ENCODE measurements around the gene TRIM72. TPM values are rescaled to one million over a fixed set of nuclear protein-coding genes. Genes with fewer than 3 reads are reported as not detected.

Gene TRIM72
- total and polyA plus RNA-seq, 9 of the 15 experiments (the other 6 are each of a cell fraction or from before 2014, with no cell fraction given) = under 0.01 TPM; not detected in 8

- TF ChIP-seq NR3C1 (CRISPR knock-in tag; IDR thresholded peaks at IDR 0.05) (peak; percentile 93), UBTF (IDR thresholded peaks at IDR 0.05; ENCODE audit: borderline replicate concordance in 1 of 2, low read depth in 2 of 2, low read length in 2 of 2) (no peak), HNRNPLL (IDR thresholded peaks at IDR 0.05; ENCODE audit: low read depth, low read length, poor library complexity, severe bottlenecking) (peak; percentile 93), ZNF407 (IDR thresholded peaks at IDR 0.05; ENCODE audit: low read depth) (no peak), ZNF174 (CRISPR knock-in tag; IDR thresholded peaks at IDR 0.05) (no peak), ZMIZ1 (IDR thresholded peaks at IDR 0.05; ENCODE audit: low read depth in 2 of 2, low read length in 2 of 2) (peak in 1 of 2 experiments; percentile 95; a peak in 2 of 4 replicates), SMAD2 (IDR thresholded peaks at IDR 0.05; ENCODE audit: low read depth, low read length) (no peak), FOXM1 (IDR thresholded peaks at IDR 0.05; ENCODE audit: low read depth) (peak; percentile 81; the same call in 1 of the 2 replicates), FOXM1 (CRISPR knock-in tag; IDR thresholded peaks at IDR 0.05; ENCODE audit: low read depth) (peak; percentile 95; the same call in 1 of the 2 replicates), HDAC6 (IDR thresholded peaks at IDR 0.05; ENCODE audit: low read depth, low read length) (peak; percentile 83; the same call in 1 of the 2 replicates), ADNP (tag; IDR thresholded peaks at IDR 0.05) (no peak), ELF1 (tag; IDR thresholded peaks at IDR 0.05) (peak; percentile 40; the same call in 1 of the 2 replicates), ZNF75A (CRISPR knock-in tag; IDR thresholded peaks at IDR 0.05) (no peak)
Observed at GRCh38 chr16:31179747-31180459, 34.0 kb upstream of the TRIM72 start, which contains the start of gene FUS (continued).

All from K562 (cell line).